A673 (cell line): ENCODE results near the gene MRTFA. TPM values are rescaled to one million over a fixed set of nuclear protein-coding genes. Genes with fewer than 3 reads are reported as not detected.

Experiments
- BruUV-seq: library from RNA; stranded (reverse); fragments of 400-500 nt; replicated peaks from 2 replicates; lab custom pipeline; 2021; lab: Mats Ljungman, UMichigan
- CTCF ChIA-PET: fragments of 300-600 bp; sonication (Branson Sonifier 250); formaldehyde crosslinking; loops from one replicate; lab custom pipeline; 2022; ENCODE audit warnings: antibody characterized with exemption; lab: Charles Lee
- POLR2A ChIA-PET: fragments of 300-600 bp; sonication (Branson Sonifier 250); formaldehyde crosslinking; loops from one replicate; lab custom pipeline; 2022; ENCODE audit warnings: antibody characterized with exemption; ENCODE audit not compliant: low non-redundant PET; lab: Charles Lee
- DNase-seq: peaks from one replicate; pipeline ENCODE4 v3.0.0-alpha.2; 2015; ENCODE audit warnings: low spot score
- H3K27ac ChIP-seq: fragments of 200-600 bp; sonication (generic); 2 replicates; pipeline ENCODE4 v1.5.1; 2016; ENCODE audit warnings: mixed run types, low read depth, mild to moderate bottlenecking, mixed read lengths, antibody characterized with exemption, low read length; ENCODE audit not compliant: poor library complexity, severe bottlenecking
- H3K27me3 ChIP-seq: fragments of 200-600 bp; sonication (generic); replicated peaks from 2 replicates; pipeline ENCODE4 v1.6.1; 2017; ENCODE audit warnings: mixed run types, low read depth, mild to moderate bottlenecking, mixed read lengths, antibody characterized with exemption, low read length; ENCODE audit not compliant: insufficient read depth, poor library complexity
- H3K36me3 ChIP-seq: fragments of 200-600 bp; sonication (generic); 2 replicates; pipeline ENCODE4 v1.6.1; 2016; ENCODE audit warnings: mixed run types, mild to moderate bottlenecking, mixed read lengths, antibody characterized with exemption, low read length; ENCODE audit not compliant: insufficient read depth, poor library complexity, severe bottlenecking
- H3K4me1 ChIP-seq: fragments of 200-600 bp; sonication (generic); 2 replicates; pipeline ENCODE4 v1.6.1; 2017; ENCODE audit warnings: mixed run types, mild to moderate bottlenecking, mixed read lengths, antibody characterized with exemption, low read length; ENCODE audit not compliant: insufficient read depth, poor library complexity, severe bottlenecking
- H3K4me3 ChIP-seq: fragments of 200-600 bp; sonication (generic); 2 replicates; pipeline ENCODE4 v1.5.1; 2016; ENCODE audit warnings: low read depth, mixed run types, mild to moderate bottlenecking, mixed read lengths, low read length; ENCODE audit not compliant: poor library complexity, severe bottlenecking
- H3K9me3 ChIP-seq: fragments of 200-600 bp; sonication (generic); 2 replicates; pipeline ENCODE4 v1.6.1; 2016; ENCODE audit warnings: mixed run types, low read depth, mild to moderate bottlenecking, mixed read lengths, antibody characterized with exemption, low read length; ENCODE audit not compliant: poor library complexity, severe bottlenecking
- EZH2 ChIP-seq: fragments of 200-600 bp; sonication (generic); IDR thresholded peaks from 2 replicates; pipeline ENCODE4 v1.6.1; 2017; ENCODE audit warnings: borderline replicate concordance, low read depth, mild to moderate bottlenecking, mixed read lengths, antibody characterized with exemption, low read length; ENCODE audit not compliant: poor library complexity, severe bottlenecking
- intact Hi-C: fragments of 100-400 bp; cut with micrococcal nuclease; formaldehyde crosslinking; loops from one replicate; pipeline ENCODE4 v1.10.0; 2022; ENCODE audit not compliant: unreplicated experiment
- total RNA-seq: library from RNA; stranded (reverse); gene quantifications from 2 replicates; pipeline ENCODE4 v1.2.3, GENCODE V29; 2021
- TF ChIP-seq, protein P1 (sequence below): fragments of 300-800, 200-600 bp; sonication (generic); conservative IDR thresholded peaks from 2 replicates; pipeline ENCODE4 v1.5.1; 2017; ENCODE audit warnings: low read depth, mild to moderate bottlenecking, antibody characterized with exemption, low read length, moderate library complexity, mixed read lengths

The MRTFA gene
- total RNA-seq, 1 experiment from 2014 or later, result 35.8 TPM

DNA sequence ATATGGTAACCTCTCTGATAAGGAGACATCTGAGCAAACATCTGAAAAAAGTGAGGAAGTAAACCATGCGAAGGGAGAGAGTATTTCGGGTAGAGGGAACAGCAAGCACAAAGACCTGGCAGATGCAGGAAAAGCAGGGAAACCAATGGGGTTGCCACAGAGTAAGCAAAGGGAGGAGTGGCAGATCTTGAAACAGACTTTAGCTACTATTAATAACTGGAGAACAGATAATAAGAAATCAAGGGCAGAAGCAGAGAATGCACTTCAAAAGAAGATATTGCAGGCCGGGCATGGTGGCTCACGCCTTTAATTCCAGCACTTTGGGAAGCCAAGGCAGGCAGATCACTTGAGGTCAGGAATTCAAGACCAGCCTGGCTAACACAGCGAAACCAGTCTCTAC is 18.1 kb downstream of the MRTFA start:
- Histone ChIP-seq H3K36me3 (no peaks in the 10 kb centered on the region), H3K9me3 (peaks cover 13% of the 10 kb centered on the region), H3K27me3 (no peaks in the 10 kb centered on the region), H3K4me3 (no peak overlapping the region), H3K4me1 (no peaks in the 10 kb centered on the region), H3K27ac (no peak overlapping the region)
- CTCF ChIA-PET, result no interaction called here
- POLR2A ChIA-PET, result no interaction called here
- BruUV-seq, result no TSS peak
- intact Hi-C loops, result no loop called here
- no peak for DNase-seq
- TF ChIP-seq, protein P1, sequence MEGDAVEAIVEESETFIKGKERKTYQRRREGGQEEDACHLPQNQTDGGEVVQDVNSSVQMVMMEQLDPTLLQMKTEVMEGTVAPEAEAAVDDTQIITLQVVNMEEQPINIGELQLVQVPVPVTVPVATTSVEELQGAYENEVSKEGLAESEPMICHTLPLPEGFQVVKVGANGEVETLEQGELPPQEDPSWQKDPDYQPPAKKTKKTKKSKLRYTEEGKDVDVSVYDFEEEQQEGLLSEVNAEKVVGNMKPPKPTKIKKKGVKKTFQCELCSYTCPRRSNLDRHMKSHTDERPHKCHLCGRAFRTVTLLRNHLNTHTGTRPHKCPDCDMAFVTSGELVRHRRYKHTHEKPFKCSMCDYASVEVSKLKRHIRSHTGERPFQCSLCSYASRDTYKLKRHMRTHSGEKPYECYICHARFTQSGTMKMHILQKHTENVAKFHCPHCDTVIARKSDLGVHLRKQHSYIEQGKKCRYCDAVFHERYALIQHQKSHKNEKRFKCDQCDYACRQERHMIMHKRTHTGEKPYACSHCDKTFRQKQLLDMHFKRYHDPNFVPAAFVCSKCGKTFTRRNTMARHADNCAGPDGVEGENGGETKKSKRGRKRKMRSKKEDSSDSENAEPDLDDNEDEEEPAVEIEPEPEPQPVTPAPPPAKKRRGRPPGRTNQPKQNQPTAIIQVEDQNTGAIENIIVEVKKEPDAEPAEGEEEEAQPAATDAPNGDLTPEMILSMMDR, result no peak
- TF ChIP-seq EZH2, result no peak

DNA sequence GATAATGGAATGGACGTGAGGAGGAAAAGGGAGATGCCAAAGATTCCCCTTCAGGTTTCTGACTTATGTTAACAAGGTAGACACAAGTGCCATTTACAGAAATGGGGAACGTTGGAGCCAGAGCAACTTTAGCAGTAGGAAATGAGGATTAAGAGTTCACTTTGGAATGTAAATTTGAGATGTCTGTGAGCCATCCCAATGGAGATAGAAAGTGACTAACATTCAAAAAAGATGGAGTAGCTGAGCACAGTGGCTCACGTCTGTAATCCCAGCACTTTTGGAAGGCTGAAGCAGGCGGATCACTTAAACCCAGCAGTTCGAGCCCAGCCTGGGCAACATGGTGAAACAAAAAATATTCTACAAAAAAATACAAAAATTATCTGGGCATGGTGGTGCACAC is 19.9 kb downstream of the MRTFA start:
- H3K4me3 ChIP-seq, result no peak overlapping the region

DNA sequence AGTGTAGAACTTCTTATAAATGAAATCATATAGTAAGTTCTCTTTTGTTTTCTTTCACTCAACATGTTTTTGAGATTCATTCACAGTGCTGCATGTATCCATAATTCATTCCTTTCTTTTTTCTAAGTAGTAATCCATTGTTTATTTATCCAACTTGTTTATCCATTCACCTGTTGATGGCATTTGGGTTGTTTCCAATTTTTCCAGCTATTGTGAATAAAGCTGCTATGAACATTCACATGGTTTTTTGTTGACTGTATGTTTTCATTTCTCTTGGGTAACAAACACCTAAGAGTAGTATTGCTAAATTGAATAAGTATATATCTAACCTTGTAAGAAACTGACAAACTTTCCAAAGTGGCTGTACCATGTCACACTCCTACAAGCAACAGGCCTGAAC is 23.5 kb downstream of the MRTFA start:
- no peaks in the 10 kb centered on the region for H3K27me3 ChIP-seq
- H3K27ac ChIP-seq, result no peak overlapping the region
- DNase-seq, result no peak
- intact Hi-C loops, result no loop called here
- no peaks in the 10 kb centered on the region for H3K36me3 ChIP-seq
- ChIA-PET POLR2A (no interaction called here), CTCF (no interaction called here)
- H3K4me1 ChIP-seq, result peaks cover 12% of the 10 kb centered on the region
- BruUV-seq, result no TSS peak
- no peaks in the 10 kb centered on the region for H3K9me3 ChIP-seq
- no peak overlapping the region for H3K4me3 ChIP-seq
- TF ChIP-seq, protein P1, result no peak
- no peak for TF ChIP-seq EZH2

More for the DNA sequence above, 19.9 kb downstream of the MRTFA start:
- Histone ChIP-seq H3K27ac (no peak overlapping the region), H3K27me3 (no peaks in the 10 kb centered on the region), H3K4me1 (no peaks in the 10 kb centered on the region), H3K9me3 (peaks cover 6% of the 10 kb centered on the region), H3K36me3 (no peaks in the 10 kb centered on the region)
- POLR2A ChIA-PET, result no interaction called here
- no peak for DNase-seq
- CTCF ChIA-PET, result no interaction called here
- TF ChIP-seq, protein P1, result no peak
- TF ChIP-seq EZH2, result no peak
- intact Hi-C loops, result no loop called here
- no TSS peak for BruUV-seq
